ENCODE results near the gene NUTF2.
A peak's percentile ranks its signal among the peaks of the same experiment; 100 is the strongest.
"Not testable (repeated sequence)": the region's sequence is repeated elsewhere in the genome, so short reads cannot be mapped to it uniquely, and the experiment has no call there.

NUTF2 gene

GRCh38 chr16:67841198-67841815 is 5.4 kb upstream of the NUTF2 start:
- no peak for DNase-seq

GRCh38 chr16:67841816-67842508 is 4.8 kb upstream of the NUTF2 start, which contains the start of gene THAP11:
Gene THAP11 (plus strand): TSS chr16:67842320. CDS start chr16:67842555, 235 bp downstream.
- peak; percentile 83 to 91 (median 88) for DNase-seq

- DNase-seq: peak; percentile 28 to 71 (median 44)
These were observed 4.0 kb upstream of the NUTF2 start for GRCh38 chr16:67842509-67843342.

GRCh38 chr16:67843343-67843765 is 3.4 kb upstream of the NUTF2 start:
- DNase-seq: peak in 2 of 4 experiments; percentile 45 to 56

- no peak for DNase-seq
These were observed 2.2 kb upstream of the NUTF2 start for GRCh38 chr16:67844497-67844896.

GRCh38 chr16:67845291-67846062 is 1.3 kb upstream of the NUTF2 start:
- no peak for DNase-seq

- DNase-seq: no peak
These were observed 742 bp upstream of the NUTF2 start for GRCh38 chr16:67846063-67846319.

- peak in 2 of 4 experiments; percentile 59 to 73 for DNase-seq
These were observed 530 bp downstream of the NUTF2 start, which contains the start of gene CENPT for GRCh38 chr16:67847064-67847861. Gene CENPT (minus strand): TSS chr16:67847693. CDS start chr16:67833859, 13,834 bp downstream.

GRCh38 chr16:67848118-67848517 is 1.4 kb downstream of the NUTF2 start:
- DNase-seq: no peak

GRCh38 chr16:67853670-67854069 is 6.9 kb downstream of the NUTF2 start:
- no peak for DNase-seq

GRCh38 chr16:67855789-67856188 is 9.1 kb downstream of the NUTF2 start:
- DNase-seq: no peak

- no peak for DNase-seq
These were observed 10.3 kb downstream of the NUTF2 start for GRCh38 chr16:67856927-67857546.

GRCh38 chr16:67857547-67858233 is 11.0 kb downstream of the NUTF2 start:
- DNase-seq: no peak

- no peak for DNase-seq
These were observed 11.8 kb downstream of the NUTF2 start for GRCh38 chr16:67858500-67858899.

GRCh38 chr16:67860589-67861398 is 14.1 kb downstream of the NUTF2 start:
- DNase-seq: no peak

- no peak for DNase-seq
These were observed 15.1 kb downstream of the NUTF2 start for GRCh38 chr16:67861877-67862276.

- DNase-seq: no peak
These were observed 16.2 kb downstream of the NUTF2 start for GRCh38 chr16:67862623-67863583.

GRCh38 chr16:67864044-67864443 is 17.3 kb downstream of the NUTF2 start:
- DNase-seq: not testable (repeated sequence)

- no peak for DNase-seq
These were observed 17.9 kb downstream of the NUTF2 start for GRCh38 chr16:67864594-67864993.

All from activated naive CD4-positive, alpha-beta T cell (primary cell).